Adipocyte (in vitro differentiated cells): ENCODE measurements around the gene SERTM1.
A peak's percentile ranks its signal among the peaks of the same experiment; 100 is the strongest.

Experiments
- DNase-seq: peaks from one replicate; pipeline ENCODE4 v3.0.0-alpha.2; 2015; ENCODE audit warnings: low read depth
- H3K27me3 ChIP-seq: replicated peaks from 2 replicates; pipeline ENCODE4 v1.7.0; 2013; ENCODE audit warnings: mild to moderate bottlenecking, low read length, moderate library complexity; ENCODE audit not compliant: control insufficient read depth, insufficient read depth
- H3K36me3 ChIP-seq: 2 replicates; pipeline ENCODE4 v1.7.0; 2013; ENCODE audit warnings: low read length, mild to moderate bottlenecking, moderate library complexity; ENCODE audit not compliant: control insufficient read depth, insufficient read depth, severe bottlenecking
- H3K4me1 ChIP-seq: 2 replicates; pipeline ENCODE4 v1.7.0; 2013; ENCODE audit warnings: mild to moderate bottlenecking, low read length, moderate library complexity; ENCODE audit not compliant: control insufficient read depth, insufficient read depth
- H3K4me3 ChIP-seq: 2 replicates; pipeline ENCODE4 v1.7.0; 2013; ENCODE audit warnings: mild to moderate bottlenecking, low read length, moderate library complexity
- H3K9ac ChIP-seq: 2 replicates; pipeline ENCODE4 v1.7.0; 2013; ENCODE audit warnings: mild to moderate bottlenecking, low read length, moderate library complexity
- H3K9me3 ChIP-seq: 2 replicates; pipeline ENCODE4 v1.7.0; 2013; ENCODE audit warnings: mild to moderate bottlenecking, low read length, moderate library complexity; ENCODE audit not compliant: control insufficient read depth

The SERTM1 gene

DNA sequence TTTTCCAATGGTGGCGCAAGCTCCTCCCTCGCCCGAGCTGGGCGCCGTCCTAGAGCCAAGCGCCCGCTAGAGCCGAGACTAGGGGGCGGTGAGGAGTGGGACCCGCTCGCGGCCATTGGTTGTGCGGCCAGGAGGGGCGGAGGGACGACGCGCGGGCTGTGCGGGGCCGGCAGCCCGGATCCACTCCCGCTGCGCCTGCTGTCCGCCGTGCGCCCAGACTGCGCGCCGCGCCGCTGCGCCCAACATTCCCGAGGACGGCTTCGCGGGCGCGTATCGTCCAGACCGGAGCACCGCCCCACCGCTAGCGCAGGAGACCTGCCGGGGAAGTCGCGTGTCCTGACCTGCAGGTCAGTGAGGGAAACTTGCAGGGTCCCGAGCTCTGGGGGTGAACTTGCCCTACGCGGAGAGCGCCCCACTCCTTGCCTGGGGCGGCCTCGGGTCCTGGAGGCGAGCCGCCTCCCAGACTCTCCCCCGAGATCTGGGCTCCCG lies at the start of gene SERTM1:
TSS of gene SERTM1 (plus strand) at position 183 of the 489 bp plus-strand sequence. CDS start 21,059 bp downstream, outside the sequence.
- Histone ChIP-seq H3K27me3 (peaks cover 58% of the 10 kb centered on the region), H3K9me3 (no peaks in the 10 kb centered on the region), H3K36me3 (no peaks in the 10 kb centered on the region), H3K9ac (no peak within 1 kb of the TSS), H3K4me1 (peaks cover 8% of the 10 kb centered on the region), H3K4me3 (peak within 1 kb of the TSS; percentile 68)
- DNase-seq = peak; percentile 47

DNA sequence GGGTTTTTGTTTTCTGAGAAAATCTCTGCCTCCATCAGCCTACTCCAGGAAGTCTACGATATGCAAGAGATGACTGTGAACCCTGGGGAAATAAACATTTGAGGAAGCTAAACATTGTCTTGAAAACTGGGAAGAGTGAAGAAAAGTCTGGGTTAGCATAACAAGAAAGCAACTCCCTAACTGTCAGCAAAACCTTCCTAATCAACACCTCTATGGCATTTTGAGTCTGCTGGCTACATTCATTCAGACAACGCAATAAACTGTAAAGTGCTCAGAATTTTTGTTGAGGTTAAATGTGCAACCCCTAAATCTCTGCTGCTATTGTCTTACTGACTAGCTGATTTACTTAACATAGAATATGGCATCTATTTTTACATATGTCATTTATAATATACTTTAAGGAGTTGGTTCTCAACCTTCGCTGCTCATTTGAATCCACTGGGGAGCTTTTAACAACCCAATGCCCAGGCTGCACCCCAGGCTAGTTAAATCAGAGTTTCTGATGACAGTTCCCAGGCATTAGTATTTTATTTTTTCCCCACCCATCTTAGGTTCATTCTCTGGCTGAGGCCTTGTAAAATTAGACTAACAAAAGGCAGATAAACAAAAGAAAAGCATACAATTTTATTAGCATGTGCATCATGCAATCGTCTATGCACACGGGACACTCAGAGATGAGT lies 45.3 kb upstream of the SERTM1 start:
- DNase-seq = no peak
- Histone ChIP-seq H3K27me3 (no peaks in the 10 kb centered on the region), H3K4me1 (no peaks in the 10 kb centered on the region), H3K9me3 (no peaks in the 10 kb centered on the region), H3K9ac (no peak overlapping the region), H3K36me3 (no peaks in the 10 kb centered on the region), H3K4me3 (no peak overlapping the region)

DNA sequence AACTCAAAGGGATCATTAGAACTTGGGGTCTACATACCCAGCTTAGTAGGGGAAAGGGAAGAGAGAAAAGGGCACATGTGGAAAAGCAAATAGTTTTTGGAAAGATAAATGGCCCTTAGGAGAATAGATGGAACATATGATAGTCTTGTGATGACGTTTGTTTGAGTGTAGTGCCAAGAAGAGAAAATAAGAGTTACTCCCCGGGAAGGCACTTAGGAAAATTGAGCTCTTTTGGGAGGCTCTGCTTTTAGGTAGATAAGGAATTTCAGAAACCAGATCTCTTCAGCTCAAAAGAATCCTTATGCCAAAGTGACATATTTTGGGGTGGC lies 44.8 kb upstream of the SERTM1 start:
- no peak overlapping the region for H3K4me3 ChIP-seq
- H3K27me3 ChIP-seq = no peaks in the 10 kb centered on the region
- H3K36me3 ChIP-seq = no peaks in the 10 kb centered on the region

DNA sequence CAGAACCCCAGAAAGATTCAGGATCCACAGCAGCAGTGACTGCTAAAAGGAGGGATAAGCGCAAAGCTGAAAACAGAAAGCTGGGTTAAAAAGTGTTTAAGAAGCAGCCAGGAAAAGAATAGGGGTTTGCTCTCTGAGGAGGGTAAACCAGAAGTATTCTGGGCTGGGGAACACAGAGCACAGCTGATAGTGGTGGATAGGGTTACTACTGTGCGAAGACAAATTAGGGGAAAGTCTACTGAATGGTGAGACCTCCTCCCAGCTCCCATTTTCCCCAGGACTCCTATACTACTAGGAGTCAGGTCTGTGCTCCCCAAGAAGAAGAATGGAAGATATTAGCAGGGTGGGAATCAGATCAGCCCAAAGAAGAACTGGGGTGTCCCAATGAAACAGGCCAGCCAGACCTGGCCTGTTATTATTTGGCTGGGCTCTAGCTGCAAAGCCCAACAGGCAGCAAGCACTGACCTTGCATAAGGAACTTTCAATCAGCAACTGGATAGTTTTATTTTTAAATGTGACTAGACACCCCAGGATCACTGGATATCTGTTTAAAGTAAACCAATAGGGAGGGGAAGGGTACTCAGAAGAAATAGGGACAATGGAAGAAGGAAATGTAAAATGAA lies 43.5 kb upstream of the SERTM1 start:
- H3K36me3 ChIP-seq = no peaks in the 10 kb centered on the region
- H3K9me3 ChIP-seq = no peaks in the 10 kb centered on the region
- no peak for DNase-seq
- H3K4me1 ChIP-seq = no peaks in the 10 kb centered on the region
- H3K9ac ChIP-seq = no peak overlapping the region
- H3K4me3 ChIP-seq = no peak overlapping the region
- no peaks in the 10 kb centered on the region for H3K27me3 ChIP-seq

More for the DNA sequence above, 44.8 kb upstream of the SERTM1 start:
- DNase-seq = no peak
- H3K4me1 ChIP-seq = no peaks in the 10 kb centered on the region
- H3K9ac ChIP-seq = no peak overlapping the region
- no peaks in the 10 kb centered on the region for H3K9me3 ChIP-seq

DNA sequence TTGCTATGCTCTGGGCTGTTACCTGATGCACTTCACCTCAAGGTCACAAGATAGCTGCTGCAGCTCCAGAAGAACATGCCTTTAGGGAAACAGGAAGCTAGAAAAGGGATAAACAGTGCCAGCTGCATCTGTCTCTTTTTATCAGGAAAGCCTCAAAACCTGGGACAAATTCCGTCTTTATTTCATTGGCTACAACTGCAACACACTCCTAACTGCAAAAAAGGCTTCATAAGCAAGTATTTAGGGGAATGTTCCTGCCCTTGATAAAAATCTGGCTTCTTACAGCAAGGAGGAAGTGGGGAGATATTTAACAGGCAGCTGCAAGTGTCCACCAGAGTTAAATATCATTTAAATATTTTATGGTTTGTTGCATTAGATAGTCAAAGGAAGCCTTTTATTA lies 34.2 kb upstream of the SERTM1 start:
- no peak for DNase-seq
- Histone ChIP-seq H3K9me3 (no peaks in the 10 kb centered on the region), H3K27me3 (no peaks in the 10 kb centered on the region), H3K4me1 (no peaks in the 10 kb centered on the region), H3K4me3 (no peak overlapping the region), H3K9ac (no peak overlapping the region), H3K36me3 (no peaks in the 10 kb centered on the region)

DNA sequence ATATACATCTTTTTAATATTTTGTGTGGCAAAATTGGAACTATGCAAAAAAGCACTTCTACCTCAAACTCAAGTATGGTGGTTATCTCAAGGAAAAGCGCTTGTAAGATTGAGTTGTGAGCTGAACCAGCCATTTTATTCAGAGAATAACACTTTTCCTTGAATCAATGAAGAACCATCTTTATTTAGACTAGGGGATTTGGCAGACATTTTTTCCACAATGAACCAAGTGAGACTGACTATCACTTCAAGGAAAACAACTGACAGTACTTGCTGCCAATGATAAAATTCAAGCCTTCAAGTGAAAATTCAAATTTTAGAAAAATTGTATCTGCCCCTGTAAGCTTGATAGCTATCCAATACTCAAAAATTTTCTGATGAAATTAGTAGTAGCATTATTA lies 23.2 kb upstream of the SERTM1 start:
- H3K9ac ChIP-seq = no peak overlapping the region
- H3K27me3 ChIP-seq = no peaks in the 10 kb centered on the region
- H3K4me3 ChIP-seq = no peak overlapping the region
- H3K36me3 ChIP-seq = no peaks in the 10 kb centered on the region
- H3K9me3 ChIP-seq = no peaks in the 10 kb centered on the region
- no peaks in the 10 kb centered on the region for H3K4me1 ChIP-seq
- no peak for DNase-seq

DNA sequence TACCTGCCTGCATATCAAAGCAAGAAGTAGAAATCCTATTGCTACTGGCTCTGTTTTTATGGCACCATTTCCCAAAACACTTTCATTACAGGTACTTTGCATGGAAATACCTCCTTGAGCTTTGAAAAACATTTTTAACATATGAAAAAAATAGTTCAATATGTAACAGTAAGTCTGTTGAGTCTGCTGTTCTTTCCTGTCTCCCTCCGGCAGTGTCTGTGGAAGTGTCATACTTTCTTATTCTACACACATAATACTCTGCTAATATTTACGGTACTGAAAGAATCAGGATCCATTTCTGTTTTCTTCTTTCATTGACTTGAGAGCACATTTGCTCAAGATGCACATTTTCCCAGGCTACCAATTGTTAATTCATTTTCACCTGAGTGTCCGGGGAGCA lies 8.2 kb upstream of the SERTM1 start:
- DNase-seq = no peak
- Histone ChIP-seq H3K36me3 (no peaks in the 10 kb centered on the region), H3K4me1 (no peaks in the 10 kb centered on the region), H3K9me3 (no peaks in the 10 kb centered on the region), H3K27me3 (peaks cover 8% of the 10 kb centered on the region), H3K4me3 (no peak overlapping the region), H3K9ac (no peak overlapping the region)

DNA sequence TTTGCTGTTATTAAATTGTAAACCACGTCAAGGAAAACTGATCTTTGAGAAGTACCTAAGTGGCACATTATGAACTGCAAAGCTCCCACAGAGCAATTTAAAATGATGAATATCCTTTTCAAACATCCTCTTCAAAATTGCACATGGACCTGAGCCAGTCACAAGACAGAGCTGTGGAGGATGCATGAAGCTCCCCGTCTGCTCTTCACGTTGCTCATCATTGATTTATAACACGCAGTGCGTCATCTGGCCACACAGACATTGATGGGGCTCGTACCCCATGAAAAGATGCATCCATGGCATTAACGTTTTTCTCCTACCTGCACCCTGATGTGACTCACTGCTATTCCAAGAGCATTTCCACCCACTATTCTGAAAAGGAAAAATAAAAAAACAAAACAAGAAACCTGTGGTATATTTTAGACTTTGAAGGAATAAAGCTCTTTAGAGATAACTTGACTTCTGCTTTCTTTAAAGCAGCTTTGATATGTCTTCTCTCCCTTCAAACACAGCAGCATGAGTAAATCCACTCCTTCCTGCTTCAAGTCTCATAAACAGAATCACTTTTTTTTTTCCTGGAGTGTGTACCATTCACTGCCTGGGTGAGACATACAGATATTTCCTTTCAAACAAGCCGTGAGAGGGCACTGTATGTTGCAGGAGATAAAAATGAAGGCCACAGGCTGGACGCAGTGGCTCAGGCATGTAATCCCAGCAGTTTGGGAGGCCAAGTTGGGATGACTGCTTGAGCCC lies 7.2 kb upstream of the SERTM1 start:
- no peak for DNase-seq
- H3K36me3 ChIP-seq = no peaks in the 10 kb centered on the region
- no peaks in the 10 kb centered on the region for H3K9me3 ChIP-seq
- H3K27me3 ChIP-seq = peaks cover 17% of the 10 kb centered on the region
- H3K4me3 ChIP-seq = no peak overlapping the region
- H3K4me1 ChIP-seq = no peaks in the 10 kb centered on the region
- H3K9ac ChIP-seq = no peak overlapping the region

DNA sequence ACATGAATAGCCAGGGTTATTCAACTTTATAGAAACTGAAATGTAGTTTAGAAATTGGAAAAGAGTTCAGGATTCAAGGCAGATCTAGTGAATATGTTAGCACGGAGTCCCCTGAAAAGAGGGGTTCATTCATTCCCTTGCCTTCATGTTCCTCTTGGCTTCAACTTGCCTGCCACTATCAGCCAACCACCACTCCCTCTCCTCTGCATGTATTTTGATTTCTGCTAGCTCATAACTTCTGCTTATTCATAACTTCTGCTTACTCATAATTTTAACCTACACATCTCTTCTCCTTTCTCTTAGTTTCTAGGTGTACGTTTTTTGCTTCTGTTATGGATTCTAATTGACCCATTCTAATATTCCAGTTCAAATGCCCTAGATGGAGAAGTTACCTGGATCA lies 5.5 kb upstream of the SERTM1 start:
- no peak for DNase-seq
- H3K4me3 ChIP-seq = no peak overlapping the region
- no peaks in the 10 kb centered on the region for H3K36me3 ChIP-seq
- no peaks in the 10 kb centered on the region for H3K9me3 ChIP-seq
- peaks cover 27% of the 10 kb centered on the region for H3K27me3 ChIP-seq
- H3K9ac ChIP-seq = no peak overlapping the region
- no peaks in the 10 kb centered on the region for H3K4me1 ChIP-seq

DNA sequence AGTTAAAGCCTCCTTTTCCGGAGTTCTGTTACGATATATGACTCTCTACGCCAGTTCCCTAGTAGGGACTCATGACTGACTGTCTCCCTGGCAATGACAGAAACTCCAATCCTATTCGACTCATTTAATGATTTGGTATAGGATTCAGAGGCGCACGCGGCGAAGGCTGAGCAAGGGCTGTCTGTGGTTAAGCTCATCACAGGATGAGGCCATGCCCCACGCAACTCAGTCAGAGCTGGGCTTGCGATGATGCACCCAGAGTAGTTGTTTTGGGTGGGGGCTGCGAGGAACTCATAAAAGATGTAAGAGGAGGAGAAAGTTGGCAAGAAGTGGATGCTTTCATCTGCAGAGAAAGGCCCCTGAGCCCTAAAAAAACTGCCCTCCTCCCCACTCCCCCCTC lies 468 bp upstream of the SERTM1 start:
- Histone ChIP-seq H3K4me1 (peaks cover 8% of the 10 kb centered on the region), H3K9me3 (no peaks in the 10 kb centered on the region), H3K9ac (no peak overlapping the region), H3K4me3 (no peak overlapping the region), H3K27me3 (peaks cover 58% of the 10 kb centered on the region), H3K36me3 (no peaks in the 10 kb centered on the region)
- DNase-seq = no peak

DNA sequence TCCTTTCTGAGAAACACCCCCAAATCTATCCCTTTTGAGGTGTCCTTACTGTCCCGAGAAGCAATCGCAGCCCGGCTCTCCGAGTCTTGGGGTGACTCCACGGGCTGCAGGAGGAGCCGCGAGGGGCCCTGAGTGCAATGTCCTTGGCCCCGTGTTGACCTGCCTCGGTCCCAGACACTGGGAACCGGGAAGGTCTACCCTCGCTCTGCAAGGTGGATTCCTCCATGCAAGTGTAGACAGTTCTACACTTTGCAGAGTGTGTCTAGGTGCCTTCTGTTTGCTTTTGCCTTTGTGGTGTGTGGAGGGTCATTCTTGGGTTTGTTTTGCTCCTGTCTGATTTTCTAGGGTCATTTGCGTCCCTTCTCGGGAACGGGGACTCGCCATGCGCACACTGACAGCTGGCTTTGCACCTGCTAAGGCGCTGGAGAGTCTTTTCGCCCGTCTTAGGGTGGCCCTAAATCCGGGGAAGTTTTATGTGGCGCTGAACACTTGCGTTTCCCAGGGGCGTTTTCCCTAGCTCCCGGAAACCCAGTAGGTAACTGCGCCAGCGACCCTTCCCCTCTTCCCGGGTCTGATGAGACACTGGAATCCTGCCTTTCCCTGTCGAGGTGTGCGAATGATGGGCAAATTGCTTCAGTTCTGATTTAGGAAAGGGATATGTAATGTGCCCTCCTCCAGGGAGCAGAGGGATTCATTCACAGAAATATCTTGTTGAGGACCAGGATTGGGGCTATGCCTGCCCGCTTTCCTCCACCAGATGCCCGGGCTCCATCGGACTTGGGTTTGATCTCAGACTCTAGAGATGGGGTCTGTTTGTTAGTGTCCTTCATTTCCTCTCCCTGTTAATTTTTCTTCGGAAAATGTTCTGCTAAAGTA lies 755 bp downstream of the SERTM1 start:
- Histone ChIP-seq H3K4me1 (peaks cover 8% of the 10 kb centered on the region), H3K36me3 (no peaks in the 10 kb centered on the region), H3K27me3 (peaks cover 58% of the 10 kb centered on the region), H3K9me3 (no peaks in the 10 kb centered on the region), H3K9ac (no peak overlapping the region), H3K4me3 (peak overlapping the region; percentile 68)
- no peak for DNase-seq
